ENCODE measurements around the gene GSTM4. TPM values are rescaled to one million over a fixed set of nuclear protein-coding genes. Genes with fewer than 3 reads are reported as not detected.

GSTM4 gene
- total and polyA plus RNA-seq, 8 donors = 7.5 to 63.6 (median 24.2) TPM

DNA sequence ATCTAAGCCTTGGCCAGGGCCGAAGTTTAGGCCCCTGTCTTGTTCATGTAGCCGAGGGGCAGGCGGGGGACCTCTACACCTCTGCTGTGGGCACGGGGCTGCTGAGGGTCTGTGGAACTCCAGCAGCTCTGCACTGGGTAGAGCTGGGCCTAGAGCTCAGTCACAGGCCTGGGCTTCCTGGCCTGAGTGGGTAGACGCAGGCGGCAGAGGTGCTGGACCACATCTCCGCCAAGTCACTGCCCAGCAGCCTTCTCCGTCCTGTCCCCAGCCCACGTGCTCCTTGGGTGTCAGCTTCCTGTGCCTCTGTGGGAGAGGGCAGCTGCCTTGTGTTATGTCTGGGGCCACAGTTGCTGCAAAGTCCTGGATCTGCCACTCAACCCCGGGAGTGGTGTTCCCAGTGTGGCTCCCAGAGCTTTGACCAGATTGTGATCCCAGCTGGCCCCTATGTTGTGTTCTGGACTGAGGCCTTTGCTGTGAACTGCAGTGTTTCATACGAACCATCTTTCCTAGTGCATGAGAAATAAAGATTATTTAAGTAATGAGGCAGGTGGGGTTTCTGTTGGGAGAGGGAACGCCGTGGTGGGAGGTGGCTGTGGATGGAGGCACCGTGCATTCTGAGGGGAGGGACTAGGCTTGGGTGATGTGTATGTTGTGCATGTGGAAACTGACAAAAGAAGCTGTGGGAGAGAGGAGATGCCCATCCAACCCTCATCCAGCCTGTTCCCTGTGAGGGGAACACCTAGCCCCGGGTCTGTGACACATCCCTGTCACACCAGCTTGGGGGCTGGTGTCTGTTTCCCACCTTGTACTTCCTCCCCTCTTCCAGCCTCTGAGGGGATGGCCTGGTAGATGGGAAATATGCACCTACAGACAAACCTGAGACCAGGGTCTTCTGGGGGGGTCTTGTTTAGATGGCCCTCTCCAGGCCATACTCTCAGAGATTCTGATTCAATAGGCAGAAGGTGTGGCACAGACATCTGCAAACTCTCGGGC is 24.1 kb upstream of the GSTM4 start:
- peaks cover 9 to 52% (median 32%) of the 10 kb centered on the region in 4 donors for H3K4me1 ChIP-seq
- H3K27ac ChIP-seq = peak overlapping the region in 4 of 5 donors; percentile 37 to 78 (median 52)
- DNase-seq = no peak
- H3K9me3 ChIP-seq = no peaks in the 10 kb centered on the region
- no peak overlapping the region for H3K4me3 ChIP-seq
- TF ChIP-seq POLR2A (IDR thresholded peaks at IDR 0.05) = no peak
- TF ChIP-seq EP300 (IDR thresholded peaks at IDR 0.05) = no peak
- TF ChIP-seq, protein P1, sequence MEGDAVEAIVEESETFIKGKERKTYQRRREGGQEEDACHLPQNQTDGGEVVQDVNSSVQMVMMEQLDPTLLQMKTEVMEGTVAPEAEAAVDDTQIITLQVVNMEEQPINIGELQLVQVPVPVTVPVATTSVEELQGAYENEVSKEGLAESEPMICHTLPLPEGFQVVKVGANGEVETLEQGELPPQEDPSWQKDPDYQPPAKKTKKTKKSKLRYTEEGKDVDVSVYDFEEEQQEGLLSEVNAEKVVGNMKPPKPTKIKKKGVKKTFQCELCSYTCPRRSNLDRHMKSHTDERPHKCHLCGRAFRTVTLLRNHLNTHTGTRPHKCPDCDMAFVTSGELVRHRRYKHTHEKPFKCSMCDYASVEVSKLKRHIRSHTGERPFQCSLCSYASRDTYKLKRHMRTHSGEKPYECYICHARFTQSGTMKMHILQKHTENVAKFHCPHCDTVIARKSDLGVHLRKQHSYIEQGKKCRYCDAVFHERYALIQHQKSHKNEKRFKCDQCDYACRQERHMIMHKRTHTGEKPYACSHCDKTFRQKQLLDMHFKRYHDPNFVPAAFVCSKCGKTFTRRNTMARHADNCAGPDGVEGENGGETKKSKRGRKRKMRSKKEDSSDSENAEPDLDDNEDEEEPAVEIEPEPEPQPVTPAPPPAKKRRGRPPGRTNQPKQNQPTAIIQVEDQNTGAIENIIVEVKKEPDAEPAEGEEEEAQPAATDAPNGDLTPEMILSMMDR (IDR thresholded peaks at IDR 0.05) = no peak
- TF ChIP-seq POLR2AphosphoS5 (IDR thresholded peaks at IDR 0.05) = no peak
- H3K27me3 ChIP-seq = no peaks in the 10 kb centered on the region
- peaks cover 43 to 56% (median 49%) of the 10 kb centered on the region in 4 donors for H3K36me3 ChIP-seq
- intact Hi-C loops (cut with DNase I; ENCODE audit: low total_unique reads) = loop anchor here (5.0 kb wide), 1 partner anchor 90 kb away; no protein-coding TSS in a partner anchor
- WGBS, 5 donors = 81 to 86% (median 83%) methylated on average over 13 to 16 of the region's 16 CpGs

DNA sequence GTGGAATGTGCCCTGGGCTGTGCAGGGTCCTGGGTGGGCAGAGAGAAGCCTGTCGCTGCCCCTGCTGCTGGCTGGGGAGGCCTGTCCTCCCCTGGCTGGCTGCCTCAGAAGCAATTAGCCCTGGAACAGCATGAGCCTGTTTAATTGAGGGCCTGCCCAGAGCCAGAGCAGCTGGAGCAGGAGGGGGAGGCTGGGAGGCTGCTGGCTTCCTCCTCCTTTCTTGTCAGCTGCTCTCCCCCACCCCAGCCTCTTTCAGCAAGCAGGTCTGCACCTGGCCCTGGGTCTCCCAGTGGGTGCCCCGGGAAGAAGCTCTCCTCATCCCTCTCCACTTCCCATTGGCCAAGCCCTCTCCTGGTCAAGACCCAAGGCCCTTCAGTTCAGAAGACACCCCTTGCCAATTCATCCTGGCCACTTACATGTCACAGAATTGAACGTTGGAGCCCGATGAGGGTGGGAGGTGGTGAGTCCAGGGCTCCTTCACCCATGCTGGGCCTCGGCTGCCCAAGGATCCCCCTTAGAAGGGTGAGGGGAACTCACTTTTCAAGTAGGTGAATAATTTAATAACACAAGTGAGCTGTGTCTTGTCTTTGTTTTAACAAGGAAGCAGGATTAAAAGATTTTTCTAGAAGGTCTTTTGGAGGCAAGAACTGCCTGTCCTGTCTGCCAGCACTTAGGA is 23.1 kb upstream of the GSTM4 start:
- peaks cover 9 to 52% (median 32%) of the 10 kb centered on the region in 4 donors for H3K4me1 ChIP-seq
- intact Hi-C loops (cut with DNase I; ENCODE audit: low total_unique reads) = loop anchor here (5.0 kb wide), 1 partner anchor 91 kb away; no protein-coding TSS in a partner anchor
- no peaks in the 10 kb centered on the region for H3K27me3 ChIP-seq
- 56 to 74% (median 62%) methylated on average over 4 to 5 of the region's 5 CpGs for WGBS, 5 donors
- TF ChIP-seq POLR2AphosphoS5 (IDR thresholded peaks at IDR 0.05) = peak in 1 of 3 donors; percentile 43
- TF ChIP-seq, protein P1 (IDR thresholded peaks at IDR 0.05) = no peak
- H3K4me3 ChIP-seq = no peak overlapping the region
- peak; percentile 40 to 89 for DNase-seq
- H3K36me3 ChIP-seq = peaks cover 35 to 46% (median 39%) of the 10 kb centered on the region in 4 donors
- H3K9me3 ChIP-seq = no peaks in the 10 kb centered on the region
- H3K27ac ChIP-seq = peak overlapping the region in 4 of 5 donors; percentile 12 to 78 (median 62)

DNA sequence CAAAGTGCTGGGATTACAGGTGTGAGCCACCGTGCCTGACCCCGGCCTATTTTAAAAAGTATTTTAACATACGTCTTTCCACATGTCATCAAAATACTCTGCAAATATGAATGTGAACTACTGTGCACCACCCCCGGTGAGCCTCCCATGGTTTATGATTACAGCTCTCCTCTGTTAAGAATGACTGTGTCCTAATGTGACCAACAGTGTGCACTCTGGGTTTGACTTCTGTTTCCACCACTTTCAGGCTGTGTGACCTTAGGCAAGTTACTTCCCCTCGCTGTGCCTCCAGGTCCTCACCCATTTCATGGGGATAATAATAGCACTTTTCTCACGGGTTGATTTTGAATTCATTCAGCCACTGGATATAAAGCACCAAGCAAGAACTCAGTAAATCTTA is 21.6 kb upstream of the GSTM4 start:
- TF ChIP-seq POLR2AphosphoS5 (IDR thresholded peaks at IDR 0.05) (no peak), POLR2A (IDR thresholded peaks at IDR 0.05) (no peak), EP300 (IDR thresholded peaks at IDR 0.05) (no peak)
- TF ChIP-seq, protein P1 (IDR thresholded peaks at IDR 0.05) = no peak
- Histone ChIP-seq H3K27ac (no peak overlapping the region), H3K9me3 (no peaks in the 10 kb centered on the region), H3K4me3 (no peak overlapping the region), H3K27me3 (no peaks in the 10 kb centered on the region), H3K36me3 (peaks cover 20 to 31% (median 24%) of the 10 kb centered on the region in 4 donors), H3K4me1 (peaks cover 15 to 58% (median 34%) of the 10 kb centered on the region in 4 donors)
- WGBS, 5 donors = 78 to 84% (median 82%) methylated on average over 6 of the region's 6 CpGs
- intact Hi-C loops (cut with DNase I; ENCODE audit: low total_unique reads) = loop anchor here (5.0 kb wide), 1 partner anchor 92 kb away; no protein-coding TSS in a partner anchor
- DNase-seq = no peak

Measured in stomach (tissue), 9 donors.